ENCODE measurements around the gene EXOC3L4. TPM values are rescaled to one million over a fixed set of nuclear protein-coding genes. Genes with fewer than 3 reads are reported as not detected.

The EXOC3L4 gene
- total RNA-seq, 1 experiment from 2014 or later, result 1.7 TPM

DNA sequence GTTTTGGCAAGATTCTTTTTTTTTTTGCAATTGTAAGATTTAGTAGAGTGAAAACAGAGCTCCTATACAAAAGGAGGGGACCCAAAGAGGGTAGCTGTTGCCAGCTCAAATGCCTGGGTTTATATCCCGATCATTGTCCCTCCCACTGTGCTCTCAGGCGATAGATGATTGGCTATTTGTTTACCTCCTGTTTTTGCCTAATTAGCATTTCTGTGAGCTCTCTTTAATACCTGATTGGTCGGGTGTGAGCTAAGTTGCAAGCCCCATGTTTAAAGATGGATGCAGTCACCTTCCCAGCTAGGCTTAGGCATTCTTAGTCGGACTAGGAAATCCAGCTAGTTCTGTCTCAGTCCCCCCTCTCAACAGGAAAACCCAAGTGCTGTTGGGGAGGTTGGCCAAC lies 1.9 kb downstream of the EXOC3L4 start:
- H3K36me3 ChIP-seq (ENCODE audit: low read depth), result no peaks in the 10 kb centered on the region
- no peak overlapping the region for H3K4me2 ChIP-seq
- no peaks in the 10 kb centered on the region for H3K27me3 ChIP-seq (ENCODE audit: insufficient read depth, low read depth)
- no peaks in the 10 kb centered on the region for H4K20me1 ChIP-seq (ENCODE audit: insufficient read depth)
- H3K4me3 ChIP-seq, result no peak overlapping the region
- ChIA-PET POLR2A (ENCODE audit: unreplicated experiment) (interaction anchor here (0.5 kb wide), 1 partner anchor 163 kb away, joined by 3 read pairs; no protein-coding TSS in a partner anchor), CTCF (interaction anchor here (0.6 to 1.8 kb wide), 7 partner anchors 9 to 1476 kb away, joined by 3 to 16 read pairs (median 6); no protein-coding TSS in a partner anchor)
- intact Hi-C loops (cut with micrococcal nuclease; ENCODE audit: unreplicated experiment), result no loop called here
- H3K27ac ChIP-seq, result no peak overlapping the region
- no peaks in the 10 kb centered on the region for H3K9me3 ChIP-seq (ENCODE audit: insufficient read depth, low read depth)
- no peaks in the 10 kb centered on the region for H3K9me2 ChIP-seq (ENCODE audit: insufficient read depth)
- no TSS peak for BruUV-seq (replicated peaks)
- H3K4me1 ChIP-seq (replicated peaks; ENCODE audit: insufficient read depth), result peaks cover 30% of the 10 kb centered on the region
- H3F3A ChIP-seq (ENCODE audit: insufficient read depth, low read depth), result peaks cover 41% of the 10 kb centered on the region
- H2AFZ ChIP-seq, result no peak overlapping the region
- TF ChIP-seq EZH2 (IDR thresholded peaks at IDR 0.05; ENCODE audit: low read depth), result no peak
- TF ChIP-seq, protein P1, sequence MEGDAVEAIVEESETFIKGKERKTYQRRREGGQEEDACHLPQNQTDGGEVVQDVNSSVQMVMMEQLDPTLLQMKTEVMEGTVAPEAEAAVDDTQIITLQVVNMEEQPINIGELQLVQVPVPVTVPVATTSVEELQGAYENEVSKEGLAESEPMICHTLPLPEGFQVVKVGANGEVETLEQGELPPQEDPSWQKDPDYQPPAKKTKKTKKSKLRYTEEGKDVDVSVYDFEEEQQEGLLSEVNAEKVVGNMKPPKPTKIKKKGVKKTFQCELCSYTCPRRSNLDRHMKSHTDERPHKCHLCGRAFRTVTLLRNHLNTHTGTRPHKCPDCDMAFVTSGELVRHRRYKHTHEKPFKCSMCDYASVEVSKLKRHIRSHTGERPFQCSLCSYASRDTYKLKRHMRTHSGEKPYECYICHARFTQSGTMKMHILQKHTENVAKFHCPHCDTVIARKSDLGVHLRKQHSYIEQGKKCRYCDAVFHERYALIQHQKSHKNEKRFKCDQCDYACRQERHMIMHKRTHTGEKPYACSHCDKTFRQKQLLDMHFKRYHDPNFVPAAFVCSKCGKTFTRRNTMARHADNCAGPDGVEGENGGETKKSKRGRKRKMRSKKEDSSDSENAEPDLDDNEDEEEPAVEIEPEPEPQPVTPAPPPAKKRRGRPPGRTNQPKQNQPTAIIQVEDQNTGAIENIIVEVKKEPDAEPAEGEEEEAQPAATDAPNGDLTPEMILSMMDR (conservative IDR thresholded peaks at IDR 0.05), result no peak
- no peaks in the 10 kb centered on the region for H3K79me2 ChIP-seq (ENCODE audit: low read depth)
- no peak for DNase-seq

DNA sequence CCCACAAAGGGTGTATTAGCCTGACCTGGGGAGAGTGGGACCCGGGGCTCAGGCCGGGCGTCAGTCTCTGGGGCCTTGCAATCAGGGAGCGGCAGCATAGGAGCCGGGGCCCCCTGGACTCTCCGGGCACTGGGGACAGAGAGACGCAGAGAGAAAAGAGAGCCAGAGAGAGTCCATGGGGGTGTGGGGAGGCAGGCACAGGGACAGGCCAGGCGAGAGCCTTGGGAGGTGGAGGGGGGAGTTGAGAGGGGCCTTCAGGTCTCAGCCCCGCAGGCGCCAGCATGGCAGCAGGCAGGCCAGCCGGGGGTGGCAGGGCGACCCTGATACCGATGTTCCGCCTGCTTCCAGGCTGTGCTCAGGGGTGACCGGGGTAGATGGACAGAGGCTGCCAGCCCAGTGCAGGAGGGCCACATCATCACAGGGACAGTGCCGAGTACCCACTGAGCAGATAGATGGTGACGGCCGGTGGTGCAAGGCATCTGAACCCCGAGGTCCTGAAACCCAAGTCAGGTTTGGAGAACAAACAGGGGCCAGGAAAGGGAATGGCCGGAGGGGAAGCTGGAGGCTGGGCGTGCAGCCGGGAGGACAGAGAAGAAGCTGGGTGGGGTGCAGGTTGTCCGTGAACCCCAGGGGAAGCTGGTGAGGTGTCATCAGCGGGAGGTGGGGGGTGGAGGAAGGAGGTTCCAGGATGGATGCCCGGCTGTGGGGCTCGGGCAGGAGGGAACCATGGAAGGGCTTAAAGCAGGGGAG lies 2.9 kb downstream of the EXOC3L4 start:
- no TSS peak for BruUV-seq (replicated peaks)
- Histone ChIP-seq H3K36me3 (ENCODE audit: low read depth) (no peaks in the 10 kb centered on the region), H3K9me2 (ENCODE audit: insufficient read depth) (no peaks in the 10 kb centered on the region), H2AFZ (no peak overlapping the region), H3K4me1 (replicated peaks; ENCODE audit: insufficient read depth) (peaks cover 37% of the 10 kb centered on the region), H3K4me2 (no peak overlapping the region), H3K9me3 (ENCODE audit: insufficient read depth, low read depth) (no peaks in the 10 kb centered on the region), H4K20me1 (ENCODE audit: insufficient read depth) (no peaks in the 10 kb centered on the region), H3K27ac (no peak overlapping the region), H3K79me2 (ENCODE audit: low read depth) (no peaks in the 10 kb centered on the region), H3K27me3 (ENCODE audit: insufficient read depth, low read depth) (no peaks in the 10 kb centered on the region), H3K4me3 (no peak overlapping the region), H3F3A (ENCODE audit: insufficient read depth, low read depth) (peaks cover 39% of the 10 kb centered on the region)
- TF ChIP-seq, protein P1 (conservative IDR thresholded peaks at IDR 0.05), result no peak
- no peak for DNase-seq
- ChIA-PET POLR2A (ENCODE audit: unreplicated experiment) (interaction anchor here (0.7 to 1.0 kb wide), 2 partner anchors 23 to 656 kb away, joined by 3 to 9 read pairs; no protein-coding TSS in a partner anchor), CTCF (interaction anchor here (0.5 to 1.8 kb wide), 4 partner anchors 8 to 194 kb away, joined by 3 to 16 read pairs (median 4); no protein-coding TSS in a partner anchor)
- intact Hi-C loops (cut with micrococcal nuclease; ENCODE audit: unreplicated experiment), result no loop called here

DNA sequence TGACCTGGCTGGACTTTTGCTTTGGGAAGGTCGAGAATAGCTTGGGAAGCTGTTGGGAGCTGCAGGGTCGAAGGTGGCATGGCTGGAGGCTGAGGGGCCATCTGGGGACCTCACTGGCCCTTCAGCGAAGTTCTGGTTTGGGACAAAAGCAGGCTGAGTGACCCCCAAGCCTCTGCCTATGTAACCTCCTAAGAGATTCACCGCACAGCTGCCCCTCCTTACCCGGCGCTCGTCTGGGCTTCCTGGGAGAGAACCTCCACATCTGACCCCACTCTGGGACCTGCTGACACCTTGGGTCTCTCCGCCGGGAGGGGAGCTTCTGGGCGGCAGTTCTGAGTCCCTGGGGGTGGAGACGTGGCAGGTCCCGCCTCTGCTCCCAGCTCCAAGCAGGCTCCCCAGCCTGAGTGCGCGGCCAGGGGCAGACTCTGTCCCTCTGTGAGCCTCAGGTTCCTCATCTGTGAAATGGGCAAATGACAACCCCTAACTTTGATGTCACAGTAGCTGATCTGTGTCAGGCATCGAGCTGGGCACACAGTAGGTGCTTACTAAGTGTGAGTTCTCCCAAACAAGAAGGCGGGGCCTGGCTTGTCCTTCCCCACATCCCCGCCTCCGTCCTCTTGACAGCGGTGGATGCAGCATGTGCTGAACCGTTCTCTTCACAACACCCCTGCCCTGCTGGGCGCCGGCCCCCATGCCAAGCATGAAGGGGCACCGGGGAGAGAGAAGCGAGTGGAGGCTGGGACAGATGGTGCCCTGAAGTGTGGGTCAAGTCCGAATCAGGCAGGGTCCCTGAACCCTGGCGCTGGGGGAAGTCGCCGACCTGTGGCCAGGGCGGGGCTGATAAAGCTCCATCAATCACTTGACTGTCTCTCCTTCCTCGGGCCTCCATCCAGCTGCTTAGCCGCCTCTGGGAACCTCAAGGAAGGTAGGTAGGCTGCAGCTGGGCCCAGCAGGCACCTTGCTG lies 3.8 kb downstream of the EXOC3L4 start:
- Histone ChIP-seq H3K4me3 (no peak overlapping the region), H2AFZ (no peak overlapping the region), H3K79me2 (ENCODE audit: low read depth) (no peaks in the 10 kb centered on the region), H3K9me2 (ENCODE audit: insufficient read depth) (no peaks in the 10 kb centered on the region), H3K27me3 (ENCODE audit: insufficient read depth, low read depth) (no peaks in the 10 kb centered on the region), H3K36me3 (ENCODE audit: low read depth) (no peaks in the 10 kb centered on the region), H3K4me1 (replicated peaks; ENCODE audit: insufficient read depth) (peaks cover 41% of the 10 kb centered on the region), H3F3A (ENCODE audit: insufficient read depth, low read depth) (peaks cover 43% of the 10 kb centered on the region), H3K27ac (no peak overlapping the region), H3K9me3 (ENCODE audit: insufficient read depth, low read depth) (no peaks in the 10 kb centered on the region), H4K20me1 (ENCODE audit: insufficient read depth) (no peaks in the 10 kb centered on the region), H3K4me2 (0 out of 2 replicates have a peak overlapping the region, but pooled peaks have one; percentile 63)
- no peak for DNase-seq
- POLR2A ChIA-PET (ENCODE audit: unreplicated experiment), result interaction anchor here (0.7 to 1.0 kb wide), 2 partner anchors 24 to 657 kb away, joined by 3 to 9 read pairs; no protein-coding TSS in a partner anchor
- TF ChIP-seq, protein P1 (conservative IDR thresholded peaks at IDR 0.05), result no peak
- TF ChIP-seq EZH2 (IDR thresholded peaks at IDR 0.05; ENCODE audit: low read depth), result no peak
- no TSS peak for BruUV-seq (replicated peaks)
- intact Hi-C loops (cut with micrococcal nuclease; ENCODE audit: unreplicated experiment), result no loop called here
- CTCF ChIA-PET, result interaction anchor here (0.5 to 0.6 kb wide), 2 partner anchors 22 to 184 kb away, joined by 4 to 18 read pairs; no protein-coding TSS in a partner anchor
